Fibroblast of the aortic adventitia (primary cell): ENCODE results near the gene TXNRD3. TPM values are rescaled to one million over a fixed set of nuclear protein-coding genes. Genes with fewer than 3 reads are reported as not detected.
"Not testable (repeated sequence)": the region's sequence is repeated elsewhere in the genome, so short reads cannot be mapped to it uniquely, and the experiment has no call there.

Experiments used
- DNase-seq: peaks from one replicate; pipeline ENCODE4 v3.0.0-alpha.2; 2010; ENCODE audit warnings: low read depth
- H3K4me3 ChIP-seq: 2 replicates; pipeline ENCODE4 v1.5.1; 2011; ENCODE audit warnings: low read depth, mild to moderate bottlenecking, control low read depth, low read length, moderate library complexity
- total RNA-seq: library from RNA; depleted of rRNA; stranded (reverse); fragments of >200 nt; gene quantifications from 2 replicates; pipeline ENCODE4 v1.2.3, GENCODE V29; 2012; ENCODE audit warnings: low replicate concordance
- TF ChIP-seq, protein P1 (sequence below): IDR thresholded peaks from 2 replicates; pipeline ENCODE4 v1.5.1; 2011; ENCODE audit warnings: mild to moderate bottlenecking, low read length, control low read depth, inconsistent platforms; ENCODE audit not compliant: insufficient read depth

TXNRD3 gene
- total RNA-seq, 1 donor, result 13.2 TPM

DNA sequence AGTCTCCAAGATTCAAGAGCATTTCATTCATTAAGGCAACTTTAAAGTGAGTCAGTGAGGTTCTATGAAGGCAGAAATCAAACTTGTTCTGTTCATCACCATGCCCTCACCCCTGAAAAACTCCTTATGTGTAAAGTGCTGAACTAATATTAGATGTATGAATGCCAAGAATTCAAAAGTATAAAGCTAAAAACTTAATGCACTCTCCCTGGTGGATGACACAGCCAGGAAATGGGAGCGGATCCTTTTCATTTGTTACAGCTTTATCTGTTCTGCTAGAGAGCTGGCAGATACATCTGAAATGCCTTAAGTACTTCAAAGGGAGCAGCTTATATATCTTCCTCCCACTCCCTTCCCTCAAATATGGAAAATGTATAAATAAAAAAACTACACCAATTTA is 8.2 kb downstream of the TXNRD3 start:
- TF ChIP-seq, protein P1, sequence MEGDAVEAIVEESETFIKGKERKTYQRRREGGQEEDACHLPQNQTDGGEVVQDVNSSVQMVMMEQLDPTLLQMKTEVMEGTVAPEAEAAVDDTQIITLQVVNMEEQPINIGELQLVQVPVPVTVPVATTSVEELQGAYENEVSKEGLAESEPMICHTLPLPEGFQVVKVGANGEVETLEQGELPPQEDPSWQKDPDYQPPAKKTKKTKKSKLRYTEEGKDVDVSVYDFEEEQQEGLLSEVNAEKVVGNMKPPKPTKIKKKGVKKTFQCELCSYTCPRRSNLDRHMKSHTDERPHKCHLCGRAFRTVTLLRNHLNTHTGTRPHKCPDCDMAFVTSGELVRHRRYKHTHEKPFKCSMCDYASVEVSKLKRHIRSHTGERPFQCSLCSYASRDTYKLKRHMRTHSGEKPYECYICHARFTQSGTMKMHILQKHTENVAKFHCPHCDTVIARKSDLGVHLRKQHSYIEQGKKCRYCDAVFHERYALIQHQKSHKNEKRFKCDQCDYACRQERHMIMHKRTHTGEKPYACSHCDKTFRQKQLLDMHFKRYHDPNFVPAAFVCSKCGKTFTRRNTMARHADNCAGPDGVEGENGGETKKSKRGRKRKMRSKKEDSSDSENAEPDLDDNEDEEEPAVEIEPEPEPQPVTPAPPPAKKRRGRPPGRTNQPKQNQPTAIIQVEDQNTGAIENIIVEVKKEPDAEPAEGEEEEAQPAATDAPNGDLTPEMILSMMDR, result no peak
- H3K4me3 ChIP-seq, result no peak overlapping the region
- DNase-seq, result peak; percentile 28

DNA sequence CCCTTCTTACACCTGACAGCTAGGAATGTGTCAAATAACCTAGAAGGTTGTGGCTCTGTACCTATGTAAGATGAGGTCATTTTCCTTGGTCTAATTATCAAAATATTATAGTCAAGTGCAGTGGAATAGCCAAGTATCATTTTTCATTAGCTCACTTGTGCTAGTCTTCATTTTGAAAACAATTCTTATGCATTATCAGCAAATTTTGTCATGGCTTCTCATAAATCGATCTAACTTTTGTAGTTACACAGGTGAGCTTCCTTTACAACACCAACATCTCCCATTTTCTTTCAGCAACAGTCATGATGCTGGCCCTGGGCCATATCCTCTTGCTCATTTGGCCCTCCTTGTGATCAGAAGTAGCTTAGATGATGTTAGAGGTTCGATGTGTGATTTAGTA is 10.3 kb downstream of the TXNRD3 start:
- TF ChIP-seq, protein P1, result no peak
- no peak for DNase-seq
- H3K4me3 ChIP-seq, result no peak overlapping the region

DNA sequence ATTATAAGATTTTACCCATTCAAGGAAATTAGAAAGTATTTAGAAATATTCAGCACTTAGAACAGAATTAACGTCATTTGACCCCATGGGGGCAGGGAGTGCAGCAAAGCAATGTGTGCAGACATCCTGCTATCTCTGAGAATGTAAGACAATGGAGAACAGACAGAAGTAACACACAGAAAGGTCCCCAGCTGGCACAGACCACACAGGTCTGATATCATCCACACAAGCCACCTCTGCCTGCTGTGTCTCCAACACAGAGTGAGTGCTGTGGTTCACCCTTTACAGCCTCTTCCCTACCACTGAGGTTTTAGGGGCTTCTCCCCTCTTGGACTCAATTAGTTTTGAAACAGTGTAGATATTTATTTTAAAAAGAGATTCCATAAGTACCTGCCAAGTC is 16.1 kb downstream of the TXNRD3 start:
- DNase-seq, result no peak
- H3K4me3 ChIP-seq, result no peak overlapping the region
- TF ChIP-seq, protein P1, result no peak

DNA sequence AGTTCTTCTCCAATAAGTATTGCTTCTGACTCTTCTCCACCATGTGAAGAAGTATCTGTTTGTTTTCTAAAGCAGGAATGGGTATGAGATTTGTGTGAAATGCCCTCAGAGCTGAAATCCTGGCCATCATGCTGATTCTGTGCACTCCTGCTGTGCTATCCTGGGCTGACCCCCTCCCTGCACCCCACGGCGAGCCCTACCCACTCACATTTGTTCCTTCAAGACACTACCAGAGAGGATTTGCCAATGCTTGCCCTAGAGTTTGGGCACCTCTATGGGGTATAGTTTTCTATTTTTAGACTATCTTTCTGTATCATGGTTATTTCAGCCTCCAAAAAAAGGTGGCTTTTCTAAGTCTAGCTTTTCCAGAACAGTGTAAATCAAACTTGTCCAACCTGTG is 18.5 kb downstream of the TXNRD3 start:
- no peak for DNase-seq
- H3K4me3 ChIP-seq, result no peak overlapping the region
- TF ChIP-seq, protein P1, result no peak

DNA sequence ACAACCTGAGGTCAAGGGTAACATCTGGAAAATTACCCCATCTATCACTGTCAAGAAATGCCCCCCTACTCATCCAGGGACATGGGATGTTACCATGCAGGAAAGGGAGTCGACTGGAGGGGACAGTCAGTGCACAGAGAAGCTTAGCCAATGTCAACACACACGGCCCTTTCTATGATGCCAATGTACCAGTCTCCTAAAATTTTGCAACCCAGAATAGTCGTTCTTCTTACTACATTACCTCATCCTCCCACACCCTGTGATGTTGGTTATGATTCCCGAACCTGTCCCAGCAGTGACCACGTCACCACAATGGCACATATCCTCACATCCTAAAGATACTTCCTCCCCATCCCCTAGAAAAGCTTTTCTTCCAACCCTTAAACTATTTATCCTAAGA is 20.1 kb downstream of the TXNRD3 start:
- no peak for DNase-seq
- H3K4me3 ChIP-seq, result no peak overlapping the region
- TF ChIP-seq, protein P1, result no peak

DNA sequence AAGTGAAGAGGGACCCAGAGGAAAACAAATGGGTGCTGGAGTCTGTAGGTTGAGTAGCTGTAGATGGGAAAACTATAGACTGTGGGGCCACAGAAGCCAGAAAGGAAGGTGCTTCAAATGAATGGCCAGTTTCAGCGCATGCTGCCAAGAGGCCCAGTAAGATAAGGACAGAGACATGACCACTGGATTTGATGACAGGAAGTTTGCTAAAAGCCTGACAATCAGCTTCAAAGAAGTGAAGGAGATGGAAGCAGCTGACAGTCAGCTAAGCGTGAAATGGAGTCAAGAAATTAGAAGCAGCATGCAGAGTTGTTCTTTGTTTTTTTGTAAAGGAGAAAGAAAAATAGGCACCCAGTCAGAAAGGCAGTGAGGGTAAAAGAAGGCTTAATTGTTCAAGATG is 24.9 kb downstream of the TXNRD3 start:
- DNase-seq, result no peak
- H3K4me3 ChIP-seq, result no peak overlapping the region
- TF ChIP-seq, protein P1, result no peak

DNA sequence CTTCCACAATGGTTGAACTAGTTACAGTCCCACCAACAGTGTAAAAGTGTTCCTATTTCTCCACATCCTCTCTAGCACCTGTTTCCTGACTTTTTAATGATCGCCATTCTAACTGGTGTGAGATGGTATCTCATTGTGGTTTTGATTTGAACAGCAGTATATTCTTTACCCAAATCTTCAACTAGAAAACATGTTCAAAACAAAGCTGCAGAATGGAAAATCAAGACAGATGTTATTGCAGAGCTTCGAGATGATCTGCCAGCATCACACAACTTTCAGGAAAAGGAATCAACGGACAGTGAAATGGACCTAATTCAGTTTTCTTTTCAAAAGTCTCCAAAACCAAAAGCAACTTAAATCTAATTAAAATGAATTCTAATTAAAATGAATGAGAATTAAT is 29.2 kb downstream of the TXNRD3 start:
- not testable (repeated sequence) for H3K4me3 ChIP-seq, DNase-seq
